Stimulated activated CD4-positive, alpha-beta T cell treated with anti-CD3 and anti-CD28 coated beads, Interleukin-1b, Interleukin-23, amount 100 ng/mL, for 1 hour (primary cell): ENCODE results near the gene TANK.

ENCODE experiments used
- DNase-seq, 2 donors: peaks; one replicate each; pipeline ENCODE4 v3.0.0-alpha.2; 2020; ENCODE audit warnings: low read depth in 2 of 2

The TANK gene

GRCh38 chr2:161133366-161133765, 26.9 kb upstream of the TANK start:
- no peak for DNase-seq

DNA sequence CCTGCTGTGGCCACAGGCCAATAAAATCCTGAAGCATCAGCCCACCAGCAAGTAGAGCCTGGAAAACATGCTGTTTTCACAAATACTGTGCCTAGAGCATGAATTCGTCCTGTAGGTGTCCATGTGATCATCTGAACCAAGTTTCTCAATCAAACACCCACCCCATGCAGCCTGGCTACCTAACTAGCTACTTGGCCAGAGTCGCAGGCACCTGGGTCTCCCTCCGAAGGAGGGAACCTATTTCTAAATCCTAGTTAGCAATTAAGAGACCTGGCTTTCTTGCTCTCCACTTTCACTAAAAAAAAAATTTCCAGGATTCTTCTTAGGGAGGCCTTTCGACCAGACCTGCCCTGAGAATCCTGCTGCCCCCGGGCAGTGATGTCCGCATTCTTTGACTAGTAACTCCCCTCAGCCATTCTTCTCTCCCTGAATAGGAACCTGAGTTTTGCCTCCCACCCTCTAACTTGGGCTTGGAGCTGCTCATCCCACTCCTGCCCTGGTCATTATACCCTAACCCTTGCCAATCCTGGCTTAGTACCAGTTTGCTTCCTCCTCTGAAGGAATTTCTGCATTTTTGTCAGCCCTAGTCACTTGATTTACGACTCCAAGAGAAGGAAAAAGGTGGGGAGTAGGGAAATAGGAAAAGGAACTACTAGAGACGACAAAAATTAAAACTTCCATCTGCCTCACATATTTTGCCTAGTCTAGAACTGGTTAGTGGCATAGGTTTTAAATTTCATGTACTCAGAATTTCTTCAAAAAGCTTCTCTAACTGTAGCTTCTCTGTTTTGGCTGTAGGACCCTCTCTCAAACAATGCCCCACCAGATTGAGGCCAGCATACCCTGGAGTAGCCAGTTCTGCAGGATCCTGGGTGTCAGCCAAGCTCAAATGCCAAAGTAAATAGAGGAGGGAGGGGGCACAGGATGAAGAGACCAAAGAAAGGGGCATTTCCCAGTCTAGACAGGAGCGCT, 25.4 kb upstream of the TANK start:
- no peak for DNase-seq

DNA sequence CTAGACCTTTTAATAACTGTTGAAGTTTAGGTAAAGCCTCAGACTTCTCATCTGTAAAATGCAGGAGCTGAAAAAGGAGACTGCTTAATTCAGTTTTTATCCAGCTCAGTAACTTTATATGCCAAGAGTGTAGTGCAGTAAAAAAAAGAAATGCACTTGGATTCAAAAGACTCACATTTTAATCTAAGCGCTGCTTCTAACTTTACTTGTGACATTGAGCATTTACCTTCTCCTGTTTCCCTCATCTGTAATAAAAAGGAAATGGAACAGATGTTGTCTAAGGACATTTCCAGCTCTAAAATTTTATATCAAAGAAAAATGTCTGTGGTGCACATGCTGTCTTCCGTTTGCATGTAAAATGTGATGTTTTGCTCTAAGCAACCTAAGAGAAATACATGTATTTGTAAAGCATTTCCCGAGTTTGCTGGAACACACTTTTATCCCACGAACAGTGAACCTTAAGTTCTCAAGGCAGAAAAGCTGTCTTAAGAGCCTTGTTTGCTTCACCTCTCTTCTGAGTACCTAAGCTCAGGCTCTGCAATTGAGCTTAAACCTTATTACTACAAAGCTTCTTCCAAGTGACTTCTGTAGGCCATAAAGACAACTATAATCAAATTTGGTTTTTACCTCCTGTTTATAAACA, 24.2 kb upstream of the TANK start:
- DNase-seq = no peak

DNA sequence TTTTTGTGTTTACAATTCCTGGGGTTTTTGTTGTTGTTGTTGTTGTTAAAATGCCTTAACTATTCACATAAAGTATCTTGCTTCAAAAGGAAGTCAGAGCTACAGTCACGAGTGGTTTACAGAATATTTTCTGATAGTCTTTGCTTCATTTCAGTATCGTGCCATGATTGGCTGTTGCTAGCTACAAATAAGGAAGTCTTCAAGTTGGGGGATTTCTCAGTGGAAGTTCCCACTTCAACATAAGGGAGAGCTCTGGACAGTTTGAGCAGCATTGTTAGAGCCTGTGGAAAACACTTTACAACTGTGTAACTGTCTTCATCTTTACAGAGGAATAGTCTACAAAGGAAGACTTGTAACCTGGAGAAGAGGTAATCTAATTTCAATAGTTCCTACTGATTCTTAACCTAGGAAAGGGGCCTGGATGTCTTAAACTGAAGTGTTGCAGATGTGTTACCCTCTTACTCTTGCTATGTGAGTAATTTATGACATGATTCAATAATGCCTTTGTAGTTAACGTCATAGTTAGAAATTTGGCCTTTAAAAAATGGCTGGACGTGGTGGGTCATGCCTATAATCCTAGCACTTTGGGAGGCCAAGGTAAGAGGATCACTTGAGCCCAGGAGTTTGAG, 23.4 kb upstream of the TANK start:
- no peak for DNase-seq

GRCh38 chr2:161138429-161138828, 21.8 kb upstream of the TANK start:
- DNase-seq = no peak

DNA sequence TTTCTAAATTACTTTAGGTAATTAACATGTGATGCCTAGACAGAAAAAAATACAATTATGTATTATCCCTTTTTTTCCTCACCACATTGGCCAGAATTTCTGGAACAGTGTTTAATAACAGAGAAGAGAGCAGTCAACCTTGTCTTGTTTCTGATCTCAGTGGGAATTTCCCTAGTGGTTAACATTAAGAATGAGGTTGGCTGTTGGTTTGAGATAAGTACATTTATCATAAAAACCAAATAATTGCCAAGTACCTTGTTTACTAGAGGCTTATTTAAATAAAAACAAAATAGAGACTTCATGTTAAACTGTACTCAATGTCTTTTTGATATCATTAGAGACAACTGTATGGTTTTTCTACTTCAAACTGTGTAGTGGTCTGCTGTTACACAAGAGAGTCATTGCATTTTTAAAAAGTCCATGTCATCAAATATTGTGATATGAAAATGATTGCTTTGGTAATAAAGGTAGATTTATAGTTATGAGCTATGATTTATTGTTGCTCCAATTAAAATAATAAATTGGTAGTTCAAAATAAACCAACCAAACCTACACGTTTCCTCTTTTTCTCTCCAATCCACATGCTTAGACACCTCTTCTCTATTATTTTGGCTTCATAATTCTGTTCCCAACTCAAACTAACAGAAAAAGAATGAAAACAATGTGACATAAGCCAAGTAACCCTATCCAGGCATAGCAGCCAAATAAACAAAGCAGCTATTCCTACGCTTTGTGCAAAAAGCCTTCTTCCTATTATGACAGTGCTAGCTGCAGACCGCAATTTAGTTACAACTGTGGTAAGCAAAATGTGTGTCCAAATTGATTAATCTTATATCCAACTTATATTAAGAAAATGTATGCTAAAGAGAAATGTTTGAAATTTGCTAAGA, 20.9 kb upstream of the TANK start:
- no peak for DNase-seq

GRCh38 chr2:161141033-161141432, 19.2 kb upstream of the TANK start:
- DNase-seq = no peak

GRCh38 chr2:161146209-161146775, 13.9 kb upstream of the TANK start:
- no peak for DNase-seq

DNA sequence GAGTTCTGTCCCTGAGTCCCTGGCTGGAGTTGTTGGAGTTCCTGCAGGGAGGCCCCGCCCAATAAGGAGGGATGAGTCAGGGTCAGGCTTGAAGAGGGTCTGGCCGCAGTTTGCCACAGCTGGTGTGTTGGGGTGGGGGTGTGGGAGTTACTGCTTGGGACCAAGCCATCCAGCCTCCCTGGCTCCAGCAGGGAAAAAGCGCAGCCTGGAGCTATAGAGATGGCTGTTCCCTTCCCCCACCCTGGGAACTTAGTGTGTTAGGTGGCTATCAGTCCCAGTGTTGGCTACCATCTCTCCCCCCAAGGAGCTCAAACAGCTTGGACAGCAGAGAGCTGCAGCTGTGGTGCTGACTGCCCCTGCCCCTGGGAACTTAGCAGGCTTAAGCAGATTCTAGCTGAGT, 13.2 kb upstream of the TANK start:
- no peak for DNase-seq

DNA sequence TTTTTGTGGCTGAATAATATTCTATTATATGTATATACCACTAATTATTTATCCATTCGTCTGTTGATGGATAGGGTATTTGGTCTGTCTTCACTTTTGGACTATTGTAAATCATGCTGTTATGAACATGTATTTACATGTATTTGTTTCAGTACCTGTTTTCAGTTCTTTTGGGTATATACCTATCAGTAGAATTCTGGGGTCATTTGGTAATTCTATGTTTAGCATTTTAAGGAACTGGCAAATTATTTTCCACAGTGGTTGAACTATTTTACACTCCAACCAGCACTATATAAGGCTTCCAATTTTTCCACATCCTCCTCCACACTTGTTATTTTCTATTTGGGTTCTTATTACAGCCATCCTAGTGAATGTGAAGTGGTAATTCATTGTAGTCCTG, 12.4 kb upstream of the TANK start:
- no peak for DNase-seq

DNA sequence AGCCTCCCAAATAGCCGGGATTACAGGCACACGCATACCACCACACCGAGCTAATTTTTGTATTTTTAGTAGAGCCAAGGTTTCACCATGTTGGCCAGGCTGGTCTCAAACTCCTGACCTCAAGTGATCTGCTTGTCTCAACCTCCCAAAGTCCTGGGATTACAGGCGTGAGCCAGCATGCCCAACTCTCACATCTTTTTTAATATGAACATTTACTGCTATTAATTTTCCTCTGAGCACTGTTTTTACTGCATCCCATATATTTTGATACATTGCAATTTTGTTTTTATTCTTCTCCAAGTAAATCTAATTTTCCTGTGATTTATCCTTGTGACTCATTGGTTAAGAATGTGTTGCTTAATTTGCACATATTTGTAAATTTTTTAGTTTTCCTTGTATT, 9.5 kb upstream of the TANK start:
- no peak for DNase-seq

DNA sequence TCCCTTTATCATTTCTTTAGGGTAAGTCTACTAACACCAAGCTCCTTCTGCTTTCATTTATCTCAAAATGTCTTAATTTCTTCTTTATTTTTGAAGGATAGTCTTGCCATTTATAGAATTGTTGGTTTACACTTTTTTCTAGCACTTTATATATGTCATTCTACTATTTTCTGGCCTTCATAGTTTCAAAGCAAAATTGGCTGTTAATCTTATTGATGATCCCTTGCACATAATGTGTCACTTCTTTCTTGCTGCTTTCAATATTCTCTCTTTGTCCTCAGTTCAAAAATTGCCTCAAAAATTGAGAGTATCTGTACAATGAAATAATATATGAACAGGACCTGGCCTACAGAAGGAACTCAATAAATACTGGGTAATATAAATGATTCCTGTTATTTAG, 7.9 kb upstream of the TANK start:
- no peak for DNase-seq

DNA sequence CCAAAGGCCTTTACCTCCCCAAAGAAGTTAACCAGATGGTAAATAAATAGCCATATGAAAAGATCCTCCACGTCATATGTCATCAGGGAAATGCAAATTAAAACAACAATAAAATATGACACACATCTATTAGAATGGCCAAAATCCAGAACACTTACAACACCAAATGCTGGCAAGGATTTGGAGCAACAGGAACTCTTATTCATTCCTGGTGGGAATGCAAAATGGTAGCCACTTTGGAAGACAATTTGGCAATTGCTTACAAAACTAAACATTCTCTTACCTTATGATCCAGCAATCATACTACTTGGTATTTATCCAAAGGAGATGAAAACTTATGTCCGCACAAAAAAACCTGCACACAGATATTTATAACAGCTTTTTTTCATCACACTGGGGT, 1.3 kb upstream of the TANK start:
- no peak for DNase-seq

GRCh38 chr2:161159456-161160225, 587 bp upstream of the TANK start:
- DNase-seq = no peak

GRCh38 chr2:161161074-161161706, 962 bp downstream of the TANK start:
- DNase-seq = no peak

GRCh38 chr2:161163440-161163839, 3.2 kb downstream of the TANK start:
- no peak for DNase-seq

- DNase-seq = no peak
Measured at GRCh38 chr2:161164161-161164560, 3.9 kb downstream of the TANK start.

GRCh38 chr2:161165266-161165665, 5.0 kb downstream of the TANK start:
- DNase-seq = no peak

GRCh38 chr2:161165811-161166210, 5.6 kb downstream of the TANK start:
- no peak for DNase-seq
